DMS79 treated with DMSO at 0.1 percent for 48 hours (cell line): Measurements from ENCODE around the gene AMPD2.

ENCODE experiments used
- DNase-seq: peaks from one replicate; lab custom pipeline; 2025; lab: John Stamatoyannopoulos, UW

The AMPD2 gene

DNA sequence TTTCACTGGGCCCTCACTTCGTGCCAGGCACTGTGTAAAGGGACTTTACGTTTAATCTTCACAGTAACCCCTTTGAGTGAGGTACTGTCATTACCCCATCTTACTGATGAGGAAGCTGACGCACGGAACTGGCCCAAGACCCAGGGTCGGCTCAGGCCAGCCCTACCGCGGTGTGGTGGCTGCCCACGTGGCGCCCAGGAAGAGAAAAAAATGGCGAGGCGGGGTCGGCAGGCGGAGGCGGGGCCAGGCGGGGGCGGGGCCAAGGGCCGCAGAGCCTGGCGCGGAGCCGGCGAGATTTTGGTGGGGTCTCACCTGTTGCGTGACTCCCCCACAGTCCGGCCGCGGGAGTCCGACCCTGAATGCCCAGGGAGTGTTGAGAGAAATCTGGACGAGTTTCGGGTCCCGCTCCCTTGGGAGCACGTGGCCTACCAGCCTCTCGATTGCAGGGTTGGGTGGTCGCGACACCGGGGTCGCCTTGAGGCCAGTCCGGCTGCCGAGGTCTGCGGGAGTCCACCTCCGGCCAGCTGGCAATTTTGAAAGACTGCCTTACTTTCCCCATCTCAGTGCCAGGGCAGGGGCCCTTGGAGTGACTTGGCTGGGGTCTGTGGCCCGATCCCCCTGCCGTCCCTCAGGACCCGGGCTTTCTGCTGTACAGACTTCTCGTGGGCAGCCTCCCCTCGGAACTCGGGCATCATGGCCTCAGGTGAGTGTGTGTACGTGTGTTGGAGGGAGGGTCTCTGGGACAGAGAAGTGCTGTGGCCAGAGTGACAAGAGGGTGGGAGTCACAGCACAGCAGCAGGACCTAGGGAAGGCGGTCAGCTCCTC, at the start of gene AMPD2, which contains the start of gene GNAT2:
Gene AMPD2 (plus strand): TSS at position 262 of the 825 bp plus-strand sequence. CDS start 1,339 bp downstream, outside the sequence.
Gene GNAT2 (minus strand): TSS at position 41 of the 825 bp plus-strand sequence. CDS start 6,746 bp downstream, outside the sequence.
- DNase-seq: peak; percentile 35

GRCh38 chr1:109570414-109570813, 49.2 kb upstream of the AMPD2 start:
- no peak for DNase-seq

- no peak for DNase-seq
Measured at GRCh38 chr1:109573785-109574184, 45.9 kb upstream of the AMPD2 start.

DNA sequence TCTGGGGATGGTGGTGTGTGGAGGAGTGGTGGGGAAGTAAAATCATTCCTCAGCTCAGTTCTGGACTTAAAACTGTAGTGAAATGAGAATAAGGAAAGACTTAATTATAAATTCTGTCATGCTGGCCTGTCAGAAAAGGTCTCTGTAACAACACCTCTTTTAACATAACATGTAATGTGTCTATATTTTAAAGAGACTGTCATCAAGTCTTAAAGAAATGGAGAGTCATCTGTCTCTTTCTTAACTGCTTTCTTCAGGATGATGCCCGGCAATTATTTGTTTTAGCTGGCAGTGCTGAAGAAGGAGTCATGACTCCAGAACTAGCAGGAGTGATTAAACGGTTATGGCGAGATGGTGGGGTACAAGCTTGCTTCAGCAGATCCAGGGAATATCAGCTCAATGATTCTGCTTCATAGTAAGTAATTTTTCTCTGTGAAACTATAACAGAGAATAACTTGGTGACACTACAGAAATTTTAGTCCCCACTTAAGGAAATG, 40.6 kb upstream of the AMPD2 start:
- no peak for DNase-seq

DNA sequence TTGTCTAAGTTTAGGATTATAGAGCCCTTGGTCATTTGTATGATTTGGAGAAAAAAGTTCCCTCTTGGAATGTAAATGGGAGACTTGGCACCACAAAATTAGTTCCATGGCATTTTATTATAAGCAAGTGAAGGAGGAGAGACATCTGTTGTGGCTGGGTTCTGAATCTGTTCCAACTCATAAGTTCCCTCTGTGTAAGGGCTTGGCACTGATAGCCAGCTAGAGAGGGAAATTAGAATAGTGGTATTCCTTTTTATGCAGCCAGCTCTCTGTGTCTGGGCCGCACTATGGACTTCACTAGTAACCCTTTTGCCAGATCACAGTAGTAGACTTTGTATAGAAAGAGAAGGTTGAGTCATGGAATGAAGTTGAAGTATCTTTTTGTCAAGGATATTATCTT, 40.1 kb upstream of the AMPD2 start:
- no peak for DNase-seq

- DNase-seq: no peak
Measured at GRCh38 chr1:109582021-109582420, 37.6 kb upstream of the AMPD2 start.

DNA sequence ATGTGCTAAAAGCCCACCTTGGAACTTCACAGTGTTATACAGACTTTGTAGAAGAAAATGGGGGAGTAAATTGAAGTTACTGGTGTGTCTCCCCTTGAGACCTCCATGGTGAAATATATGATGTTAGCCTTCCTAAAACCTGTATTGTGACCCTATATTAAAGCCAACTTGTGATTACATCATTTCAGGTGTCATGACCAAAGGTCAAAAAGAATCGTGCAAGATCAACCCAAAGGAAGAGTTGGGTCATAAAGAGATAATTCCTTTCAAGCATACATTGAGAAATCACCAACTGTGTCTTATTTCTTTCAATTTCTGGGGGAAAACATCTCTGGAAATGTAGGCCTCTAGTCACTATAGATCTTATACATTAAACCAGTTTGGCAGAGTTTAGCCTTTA, 34.9 kb upstream of the AMPD2 start:
- no peak for DNase-seq

- no peak for DNase-seq
Measured at GRCh38 chr1:109586055-109586454, 33.6 kb upstream of the AMPD2 start.

DNA sequence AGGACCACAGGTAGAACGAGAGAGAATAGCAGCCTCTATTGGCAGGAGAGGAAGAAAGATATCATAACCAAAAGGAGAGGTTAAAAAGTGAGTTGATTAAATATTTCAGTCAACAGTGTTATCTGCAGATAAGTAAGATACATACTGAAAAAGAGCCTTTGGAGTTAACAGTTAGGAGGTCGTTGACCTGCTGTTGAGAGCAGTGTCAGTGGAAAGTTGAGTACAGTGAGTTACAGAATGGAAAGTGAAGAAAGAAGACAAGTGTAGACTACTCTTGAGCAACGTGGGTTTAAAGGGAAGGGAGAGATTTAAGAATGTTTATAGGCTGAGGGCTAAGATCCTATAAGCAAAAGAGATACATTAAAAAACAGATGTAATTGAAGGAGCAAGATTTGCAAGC, 30.5 kb upstream of the AMPD2 start:
- DNase-seq: no peak

DNA sequence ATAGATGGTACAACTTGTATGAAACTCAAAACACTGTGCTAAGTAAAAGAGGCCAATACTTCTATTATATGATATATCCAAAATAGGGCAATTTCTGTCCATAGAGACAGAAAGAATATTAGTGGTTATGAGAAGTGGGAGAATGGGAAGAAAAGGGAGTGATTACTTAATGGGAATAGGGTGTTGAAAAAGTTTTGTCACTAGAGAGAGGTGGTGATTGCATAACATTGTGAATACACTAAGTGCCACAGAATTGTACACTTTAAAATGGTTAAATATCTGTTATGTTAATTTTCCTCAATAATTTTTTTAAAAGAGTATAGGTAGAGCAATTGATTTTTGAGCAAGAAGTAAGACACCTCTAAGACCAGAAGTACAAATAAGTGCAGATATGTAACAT, 30.0 kb upstream of the AMPD2 start:
- no peak for DNase-seq

- DNase-seq: no peak
Measured at GRCh38 chr1:109592916-109593315, 26.7 kb upstream of the AMPD2 start.

DNA sequence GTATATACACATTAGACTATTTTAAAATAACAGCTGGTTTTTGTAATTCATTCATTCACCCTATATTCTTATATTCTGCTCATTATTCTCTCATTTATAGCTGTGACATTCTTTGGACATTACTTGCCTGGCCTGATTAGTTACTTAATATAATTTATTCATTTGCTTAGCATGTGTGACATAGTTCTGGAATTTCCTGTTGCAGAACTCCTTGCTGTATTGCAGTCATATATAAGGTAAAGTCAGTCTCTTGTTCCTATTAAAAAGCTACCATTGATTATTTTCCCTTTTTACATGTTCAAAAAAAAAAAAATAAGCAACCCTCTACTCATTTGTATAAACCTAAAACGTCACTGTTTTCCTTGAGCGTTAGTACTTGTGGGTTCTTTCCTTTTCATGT, 24.1 kb upstream of the AMPD2 start:
- no peak for DNase-seq

DNA sequence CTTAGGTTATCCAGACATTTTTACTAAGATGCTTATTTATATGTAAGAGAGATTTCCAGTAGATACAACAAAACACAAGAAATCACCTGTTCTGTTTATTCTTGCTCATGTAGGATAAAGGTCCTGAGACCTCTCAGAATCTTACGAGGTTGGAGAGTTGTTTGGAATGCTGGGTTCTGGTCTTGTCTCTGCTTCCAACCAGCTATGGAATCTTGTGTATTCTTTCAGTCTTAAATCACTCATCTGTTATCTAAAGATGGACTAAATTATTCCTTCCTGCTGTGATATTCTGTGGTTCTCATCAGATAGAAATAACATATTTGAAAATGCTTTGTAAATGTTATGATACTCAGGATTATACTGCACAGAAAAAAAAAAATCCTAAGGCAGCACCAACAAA, 21.5 kb upstream of the AMPD2 start:
- no peak for DNase-seq

DNA sequence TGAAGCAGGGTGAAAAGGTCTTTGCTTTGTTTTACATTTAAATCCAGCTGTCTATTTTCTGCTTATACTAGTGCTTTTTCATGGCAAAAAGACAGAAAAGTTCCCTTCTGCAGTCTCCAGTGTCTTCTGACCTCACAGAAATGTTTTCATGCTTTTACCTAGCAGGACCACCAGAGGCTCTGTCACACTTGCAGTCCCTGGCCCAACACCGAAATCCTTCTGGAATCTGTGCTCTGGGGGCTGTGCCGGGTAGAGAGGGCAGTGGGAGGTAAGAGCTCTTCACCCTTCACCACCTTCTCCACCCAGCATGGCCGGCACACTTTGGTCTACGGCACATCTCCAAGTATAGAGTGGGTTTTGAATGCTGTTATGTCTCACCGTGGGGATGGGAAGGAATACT, 21.0 kb upstream of the AMPD2 start:
- DNase-seq: no peak

DNA sequence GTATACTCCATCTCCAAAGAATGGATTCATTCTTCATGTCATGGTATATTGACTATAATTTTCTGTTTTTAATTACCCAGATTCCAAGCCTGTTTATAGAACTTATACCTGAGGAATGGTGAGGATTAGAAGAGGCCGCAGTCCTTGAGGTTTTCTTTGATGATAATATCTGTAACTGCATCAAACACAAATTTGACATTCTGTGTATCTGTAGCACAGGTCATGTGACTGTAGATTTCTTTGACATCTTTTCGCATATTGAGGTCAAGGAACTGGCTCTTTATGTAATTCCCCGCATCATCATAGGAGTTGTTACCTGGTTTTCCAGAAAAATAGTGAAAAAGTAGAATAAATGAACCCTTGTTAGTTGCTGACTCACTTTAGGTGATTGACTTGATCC, 16.4 kb upstream of the AMPD2 start:
- DNase-seq: no peak

- no peak for DNase-seq
Measured at GRCh38 chr1:109605381-109605780, 14.3 kb upstream of the AMPD2 start.

DNA sequence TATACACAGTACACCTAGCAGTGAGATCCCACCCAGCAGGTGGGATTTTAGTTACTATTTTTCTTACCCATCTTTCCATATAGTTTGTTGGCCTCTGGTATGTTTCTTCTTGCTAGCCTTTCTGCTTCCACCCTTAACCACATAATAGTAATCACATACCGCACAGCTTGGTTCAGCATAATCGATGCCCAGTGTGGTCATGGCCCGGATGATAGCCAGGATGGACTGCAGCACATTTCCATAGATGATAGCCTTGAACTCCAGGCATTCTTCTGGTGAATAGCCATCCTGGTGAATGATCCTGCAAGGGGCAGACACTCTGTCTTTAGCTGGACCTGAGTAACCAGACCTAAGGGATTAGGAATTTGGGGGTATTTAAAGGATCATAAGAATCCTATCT, 9.8 kb upstream of the AMPD2 start:
- DNase-seq: no peak

- no peak for DNase-seq
Measured at GRCh38 chr1:109610609-109611307, 8.9 kb upstream of the AMPD2 start.

GRCh38 chr1:109611308-109611990, 8.2 kb upstream of the AMPD2 start:
- DNase-seq: no peak

DNA sequence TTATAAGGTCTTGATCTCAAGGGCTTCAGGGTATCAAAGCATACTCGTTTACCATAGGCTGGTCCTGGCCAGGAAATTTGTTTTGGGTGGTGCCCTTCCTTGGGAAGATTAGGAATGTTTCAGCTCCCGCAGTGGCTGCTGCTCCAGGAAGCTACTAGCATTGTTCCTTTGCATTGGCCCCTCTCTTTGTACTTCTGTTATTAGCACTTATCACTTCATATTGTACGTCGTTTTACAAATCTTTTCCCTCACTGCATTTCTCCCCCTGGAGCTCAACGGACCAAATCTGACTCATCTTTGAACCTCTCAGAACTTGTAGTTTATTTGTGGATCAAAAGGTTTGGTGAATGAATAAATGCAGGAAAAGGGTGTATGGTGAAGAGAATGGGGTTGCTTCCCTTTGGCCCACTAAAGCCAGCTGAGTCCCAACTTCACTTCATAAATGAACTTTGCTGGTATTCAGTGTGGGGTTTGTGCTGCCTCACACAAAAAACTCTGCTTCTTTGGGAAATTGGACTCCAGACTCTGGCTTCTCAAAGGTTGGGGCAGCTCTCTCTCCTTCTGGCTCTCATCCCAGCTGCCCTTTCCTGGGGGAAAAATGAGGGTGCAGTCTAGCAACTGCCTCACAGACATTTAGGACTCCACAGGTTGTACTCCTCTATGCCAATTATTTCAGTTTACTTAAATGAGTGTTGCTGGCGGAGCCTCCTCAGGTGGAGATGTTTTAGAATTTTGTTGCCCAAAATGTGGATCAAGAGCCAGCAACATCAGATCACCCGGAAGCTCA, 6.1 kb upstream of the AMPD2 start:
- no peak for DNase-seq

GRCh38 chr1:109615879-109616278, 3.8 kb upstream of the AMPD2 start:
- DNase-seq: no peak

GRCh38 chr1:109616391-109616790, 3.2 kb upstream of the AMPD2 start:
- DNase-seq: no peak
